GM10248 (cell line): ENCODE results near the gene MAGEA10.

Experiments
- CTCF ChIA-PET: fragments of 300-600 bp; sonication (Branson Sonifier 250); formaldehyde crosslinking; extraction: SDS; loops from one replicate; lab custom pipeline; 2021; ENCODE audit warnings: antibody characterized with exemption; lab: Yijun Ruan, JAX
- POLR2A ChIA-PET: fragments of 350-650 bp; sonication (Branson Sonifier 250); formaldehyde crosslinking; extraction: SDS; loops from one replicate; lab custom pipeline; 2020; ENCODE audit warnings: antibody characterized with exemption; lab: Yijun Ruan, JAX
- DNase-seq: peaks from one replicate; pipeline ENCODE4 v3.0.0; 2012; ENCODE audit errors: extremely low spot score
- TF ChIP-seq, protein P1 (sequence below): IDR thresholded peaks from 2 replicates; pipeline ENCODE4 v1.5.1; 2012; ENCODE audit warnings: mild to moderate bottlenecking, low read depth; ENCODE audit errors: extremely low read depth, missing control alignments, control extremely low read depth

The MAGEA10 gene

DNA sequence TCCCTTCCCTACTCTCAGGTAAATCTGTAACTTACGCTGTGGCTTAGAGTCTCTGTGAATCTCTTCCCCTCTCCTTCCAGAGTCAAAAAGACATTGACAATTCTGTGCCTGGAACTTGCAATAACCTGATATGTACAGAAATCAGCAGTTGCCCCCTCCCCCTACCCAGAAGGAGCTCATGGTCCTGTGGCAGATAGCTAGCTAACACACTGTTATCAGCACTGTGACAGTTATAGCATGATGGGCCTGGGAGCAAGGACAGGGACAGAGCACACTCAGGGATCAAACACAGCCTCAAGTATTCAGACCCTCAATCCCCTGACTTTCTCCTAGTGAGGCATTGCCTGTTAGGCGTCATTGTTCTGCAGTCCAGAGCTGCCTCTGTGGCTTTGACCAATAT lies 18.7 kb upstream of the MAGEA10 start:
- CTCF ChIA-PET = no interaction called here

DNA sequence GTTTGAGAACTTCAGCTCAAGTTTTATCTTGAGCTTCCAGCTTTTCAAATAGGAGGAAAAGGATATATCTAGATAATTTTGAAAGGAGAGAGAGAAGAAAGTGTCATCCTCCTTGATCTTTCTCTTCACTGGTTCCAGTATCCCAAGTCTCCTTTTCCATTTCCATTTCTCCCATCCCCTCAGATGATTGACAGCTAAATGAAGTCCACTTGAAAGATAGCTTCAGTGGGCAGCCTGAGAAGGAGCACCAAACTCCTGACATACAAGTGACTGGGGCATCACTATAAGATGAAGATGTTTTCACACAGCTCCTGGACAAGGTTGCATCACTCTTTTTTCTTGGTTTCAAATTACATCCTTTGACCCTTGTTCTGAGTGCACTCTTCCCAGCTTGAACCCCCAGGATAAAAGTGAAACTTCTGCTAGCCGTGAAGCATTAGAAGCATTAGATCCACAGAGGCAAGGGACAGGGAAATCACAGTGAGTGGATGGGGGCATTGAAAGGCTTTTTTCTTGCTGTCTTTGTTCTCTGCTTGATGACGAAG lies 17.5 kb upstream of the MAGEA10 start:
- no peak for DNase-seq
- TF ChIP-seq, protein P1, sequence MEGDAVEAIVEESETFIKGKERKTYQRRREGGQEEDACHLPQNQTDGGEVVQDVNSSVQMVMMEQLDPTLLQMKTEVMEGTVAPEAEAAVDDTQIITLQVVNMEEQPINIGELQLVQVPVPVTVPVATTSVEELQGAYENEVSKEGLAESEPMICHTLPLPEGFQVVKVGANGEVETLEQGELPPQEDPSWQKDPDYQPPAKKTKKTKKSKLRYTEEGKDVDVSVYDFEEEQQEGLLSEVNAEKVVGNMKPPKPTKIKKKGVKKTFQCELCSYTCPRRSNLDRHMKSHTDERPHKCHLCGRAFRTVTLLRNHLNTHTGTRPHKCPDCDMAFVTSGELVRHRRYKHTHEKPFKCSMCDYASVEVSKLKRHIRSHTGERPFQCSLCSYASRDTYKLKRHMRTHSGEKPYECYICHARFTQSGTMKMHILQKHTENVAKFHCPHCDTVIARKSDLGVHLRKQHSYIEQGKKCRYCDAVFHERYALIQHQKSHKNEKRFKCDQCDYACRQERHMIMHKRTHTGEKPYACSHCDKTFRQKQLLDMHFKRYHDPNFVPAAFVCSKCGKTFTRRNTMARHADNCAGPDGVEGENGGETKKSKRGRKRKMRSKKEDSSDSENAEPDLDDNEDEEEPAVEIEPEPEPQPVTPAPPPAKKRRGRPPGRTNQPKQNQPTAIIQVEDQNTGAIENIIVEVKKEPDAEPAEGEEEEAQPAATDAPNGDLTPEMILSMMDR = no peak
- ChIA-PET CTCF (interaction anchor here (1.5 kb wide), 1 partner anchor 14 kb away, joined by 5 read pairs; no protein-coding TSS in a partner anchor), POLR2A (no interaction called here)

More for the DNA sequence above, 18.7 kb upstream of the MAGEA10 start:
- TF ChIP-seq, protein P1 = no peak
- no peak for DNase-seq
- POLR2A ChIA-PET = no interaction called here

DNA sequence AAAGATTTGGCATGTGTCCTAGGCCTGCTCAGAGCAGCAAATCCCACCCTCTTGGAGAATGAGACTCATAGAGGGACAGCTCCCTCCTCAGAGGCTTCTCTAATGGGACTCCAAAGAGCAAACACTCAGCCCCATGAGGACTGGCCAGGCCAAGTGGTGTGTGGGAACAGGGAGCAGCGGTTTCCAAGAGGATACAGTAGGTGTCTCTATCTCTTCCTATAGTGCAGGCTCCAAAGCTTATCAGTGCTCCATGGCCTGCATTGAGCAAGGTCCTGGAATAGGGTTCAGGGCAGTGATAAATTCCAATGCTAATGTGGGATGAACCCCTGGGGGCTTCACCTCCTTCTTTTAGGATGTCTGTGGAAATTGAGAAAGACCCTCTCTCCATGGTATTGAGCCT lies 15.7 kb upstream of the MAGEA10 start:
- CTCF ChIA-PET = no interaction called here
- POLR2A ChIA-PET = no interaction called here
- TF ChIP-seq, protein P1 = no peak
- no peak for DNase-seq

DNA sequence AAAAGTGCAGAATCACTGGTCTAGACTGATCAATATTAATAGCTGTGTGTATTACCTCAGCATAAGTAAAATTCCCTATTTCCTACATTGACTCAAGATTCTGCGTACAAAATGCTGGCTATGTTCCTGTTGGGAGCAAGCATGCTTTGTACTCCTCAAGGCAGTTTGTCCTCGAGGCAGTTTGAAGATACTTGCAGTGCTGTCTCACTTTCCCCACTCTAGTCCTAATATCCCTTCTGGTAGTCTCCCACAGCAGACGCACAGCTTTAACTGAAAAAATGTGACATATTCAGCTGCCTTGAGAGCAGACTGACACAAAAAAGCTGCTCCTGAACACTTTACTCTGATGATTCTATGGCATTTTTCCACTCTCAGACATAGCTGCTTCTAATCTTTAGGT lies 12.9 kb upstream of the MAGEA10 start:
- ChIA-PET CTCF (interaction anchor here (2.2 kb wide), 1 partner anchor 13 kb away, joined by 4 read pairs; no protein-coding TSS in a partner anchor), POLR2A (no interaction called here)
- no peak for DNase-seq
- TF ChIP-seq, protein P1 = no peak

DNA sequence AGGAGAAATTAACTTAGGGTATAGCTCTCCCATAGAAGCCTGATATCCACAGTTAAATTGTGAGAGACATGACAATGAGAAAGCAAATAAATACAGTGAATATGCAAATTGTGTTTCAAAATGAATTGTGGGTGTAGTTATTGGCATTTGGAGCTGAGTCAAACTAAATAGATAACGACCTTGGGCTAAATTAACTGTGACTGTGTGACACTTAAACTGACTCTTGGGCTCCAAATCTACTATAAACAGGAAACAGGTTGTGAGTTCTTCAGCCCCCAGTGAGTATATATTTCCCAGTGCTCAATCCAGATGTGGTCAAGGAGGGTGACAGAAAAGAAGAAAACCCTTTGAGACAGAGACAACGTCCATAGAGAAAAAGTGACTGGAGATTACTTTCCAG lies 11.3 kb upstream of the MAGEA10 start:
- POLR2A ChIA-PET = no interaction called here
- CTCF ChIA-PET = interaction anchor here (2.2 kb wide), 1 partner anchor 14 kb away, joined by 4 read pairs; no protein-coding TSS in a partner anchor
- no peak for DNase-seq
- TF ChIP-seq, protein P1 = no peak

DNA sequence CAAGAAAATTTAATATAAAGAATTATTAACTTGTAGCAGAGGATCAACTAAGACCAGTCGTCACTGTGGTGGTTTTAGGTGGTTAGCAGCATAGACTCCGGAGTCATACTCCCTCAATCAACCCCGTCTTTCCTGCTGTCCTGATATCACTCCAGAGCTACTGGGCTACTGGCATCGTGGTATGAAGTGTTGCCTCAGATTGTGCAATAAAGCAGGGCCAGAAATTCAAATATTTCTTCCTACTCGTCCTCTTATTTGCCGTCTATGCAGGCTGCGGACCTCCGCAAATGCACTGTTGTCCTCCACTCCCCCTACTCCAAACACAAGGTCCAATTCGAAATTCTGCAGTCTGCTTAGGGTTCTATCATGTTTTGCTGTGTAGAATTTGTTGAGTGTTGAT lies 1.2 kb upstream of the MAGEA10 start:
- DNase-seq = no peak
- ChIA-PET POLR2A (no interaction called here), CTCF (no interaction called here)
- TF ChIP-seq, protein P1 = no peak
